Measurements from ENCODE around the gene RPS21. TPM values are rescaled to one million over a fixed set of nuclear protein-coding genes. Genes with fewer than 3 reads are reported as not detected.

RPS21 gene
- total and polyA plus RNA-seq, 2 experiments from 2014 or later: 639 to 1,039 TPM

- no peak overlapping the region for H2AFZ ChIP-seq
- H3K27me3 ChIP-seq (replicated peaks; ENCODE audit: insufficient read depth): no peaks in the 10 kb centered on the region
- no peaks in the 10 kb centered on the region for H3F3A ChIP-seq (ENCODE audit: insufficient read depth)
- in situ Hi-C loops (cut with MboI): no loop called here
- no peaks in the 10 kb centered on the region for H3K79me2 ChIP-seq (ENCODE audit: insufficient read depth)
- no peak overlapping the region for H3K4me2 ChIP-seq (ENCODE audit: unreplicated experiment)
- H3K4me3 ChIP-seq: no peak overlapping the region
- no peak overlapping the region for H3K27ac ChIP-seq
- no peaks in the 10 kb centered on the region for H3K9me2 ChIP-seq (ENCODE audit: insufficient read depth)
- TF ChIP-seq EZH2phosphoT487 (IDR thresholded peaks at IDR 0.05; ENCODE audit: insufficient read depth, low read depth) (no peak), EZH2 (IDR thresholded peaks at IDR 0.05; ENCODE audit: insufficient read depth, poor library complexity, severe bottlenecking) (no peak)
- DNase-seq: no peak
- WGBS, 2 experiments (ENCODE audit: low coverage in 1 of 2, low lambda C conversion rate in 2 of 2, missing lambda C conversion rate in 2 of 2): 60% methylated on average over 21 to 41 of the region's 43 CpGs
- H3K9ac ChIP-seq: no peak overlapping the region
- H3K4me1 ChIP-seq (ENCODE audit: insufficient read depth): no peaks in the 10 kb centered on the region
- no peaks in the 10 kb centered on the region for H3K36me3 ChIP-seq (ENCODE audit: low read depth)
- no peaks in the 10 kb centered on the region for H3K9me3 ChIP-seq (ENCODE audit: low read depth)
- H4K20me1 ChIP-seq (ENCODE audit: insufficient read depth): no peaks in the 10 kb centered on the region
These were observed 30.0 kb downstream of the RPS21 start for GRCh38 chr20:62416651-62417637.

- no peaks in the 10 kb centered on the region for H3K79me2 ChIP-seq (ENCODE audit: insufficient read depth)
- H3F3A ChIP-seq (ENCODE audit: insufficient read depth): no peaks in the 10 kb centered on the region
- no peak overlapping the region for H3K4me2 ChIP-seq (ENCODE audit: unreplicated experiment)
- no peaks in the 10 kb centered on the region for H3K9me2 ChIP-seq (ENCODE audit: insufficient read depth)
- H4K20me1 ChIP-seq (ENCODE audit: insufficient read depth): no peaks in the 10 kb centered on the region
- H3K4me3 ChIP-seq: no peak overlapping the region
- TF ChIP-seq EZH2phosphoT487 (IDR thresholded peaks at IDR 0.05; ENCODE audit: insufficient read depth, low read depth): no peak
- TF ChIP-seq EZH2 (IDR thresholded peaks at IDR 0.05; ENCODE audit: insufficient read depth, poor library complexity, severe bottlenecking): no peak
- no peak overlapping the region for H3K27ac ChIP-seq
- WGBS, 2 experiments (ENCODE audit: low coverage in 1 of 2, low lambda C conversion rate in 2 of 2, missing lambda C conversion rate in 2 of 2): 48 to 58% methylated on average over 21 to 25 of the region's 25 CpGs
- no peaks in the 10 kb centered on the region for H3K27me3 ChIP-seq (replicated peaks; ENCODE audit: insufficient read depth)
- H2AFZ ChIP-seq: no peak overlapping the region
- no peaks in the 10 kb centered on the region for H3K9me3 ChIP-seq (ENCODE audit: low read depth)
- DNase-seq: no peak
- no peaks in the 10 kb centered on the region for H3K36me3 ChIP-seq (ENCODE audit: low read depth)
- in situ Hi-C loops (cut with MboI): no loop called here
- no peak overlapping the region for H3K9ac ChIP-seq
- H3K4me1 ChIP-seq (ENCODE audit: insufficient read depth): no peaks in the 10 kb centered on the region
These were observed 31.2 kb downstream of the RPS21 start for GRCh38 chr20:62417981-62418708.

- H3K9ac ChIP-seq: no peak overlapping the region
- H3K4me3 ChIP-seq: no peak overlapping the region
- no peaks in the 10 kb centered on the region for H3K4me1 ChIP-seq (ENCODE audit: insufficient read depth)
- no peak overlapping the region for H3K27ac ChIP-seq
- H3K9me3 ChIP-seq (ENCODE audit: low read depth): no peaks in the 10 kb centered on the region
- WGBS, 2 experiments (ENCODE audit: low coverage in 1 of 2, low lambda C conversion rate in 2 of 2, missing lambda C conversion rate in 2 of 2): 64 to 74% methylated on average over 16 to 17 of the region's 19 CpGs
- no peaks in the 10 kb centered on the region for H3K79me2 ChIP-seq (ENCODE audit: insufficient read depth)
- H2AFZ ChIP-seq: no peak overlapping the region
- no peak for DNase-seq
- H3K36me3 ChIP-seq (ENCODE audit: low read depth): no peaks in the 10 kb centered on the region
- no peaks in the 10 kb centered on the region for H4K20me1 ChIP-seq (ENCODE audit: insufficient read depth)
- H3K27me3 ChIP-seq (replicated peaks; ENCODE audit: insufficient read depth): no peaks in the 10 kb centered on the region; the same call in 1 of the 2 replicates
- no peaks in the 10 kb centered on the region for H3F3A ChIP-seq (ENCODE audit: insufficient read depth)
- in situ Hi-C loops (cut with MboI): no loop called here
- no peak overlapping the region for H3K4me2 ChIP-seq (ENCODE audit: unreplicated experiment)
- no peaks in the 10 kb centered on the region for H3K9me2 ChIP-seq (ENCODE audit: insufficient read depth)
- no peak for TF ChIP-seq EZH2 (IDR thresholded peaks at IDR 0.05; ENCODE audit: insufficient read depth, poor library complexity, severe bottlenecking)
- TF ChIP-seq EZH2phosphoT487 (IDR thresholded peaks at IDR 0.05; ENCODE audit: insufficient read depth, low read depth): no peak
These were observed 32.0 kb downstream of the RPS21 start for GRCh38 chr20:62418709-62419487.

GRCh38 chr20:62419759-62420158 is 32.9 kb downstream of the RPS21 start:
- Histone ChIP-seq H3K9me2 (ENCODE audit: insufficient read depth) (no peaks in the 10 kb centered on the region), H3K9me3 (ENCODE audit: low read depth) (no peaks in the 10 kb centered on the region), H3K27me3 (replicated peaks; ENCODE audit: insufficient read depth) (no peaks in the 10 kb centered on the region; the same call in 1 of the 2 replicates), H4K20me1 (ENCODE audit: insufficient read depth) (no peaks in the 10 kb centered on the region), H3K27ac (no peak overlapping the region), H3K36me3 (ENCODE audit: low read depth) (no peaks in the 10 kb centered on the region), H3K4me1 (ENCODE audit: insufficient read depth) (no peaks in the 10 kb centered on the region), H3K9ac (no peak overlapping the region), H3K4me2 (ENCODE audit: unreplicated experiment) (no peak overlapping the region), H2AFZ (no peak overlapping the region), H3K4me3 (no peak overlapping the region), H3F3A (ENCODE audit: insufficient read depth) (no peaks in the 10 kb centered on the region), H3K79me2 (ENCODE audit: insufficient read depth) (no peaks in the 10 kb centered on the region)
- no peak for DNase-seq
- in situ Hi-C loops (cut with MboI): no loop called here
- WGBS, 2 experiments (ENCODE audit: low coverage in 1 of 2, low lambda C conversion rate in 2 of 2, missing lambda C conversion rate in 2 of 2): 34 to 36% methylated on average over 8 to 9 of the region's 9 CpGs
- no peak for TF ChIP-seq EZH2 (IDR thresholded peaks at IDR 0.05; ENCODE audit: insufficient read depth, poor library complexity, severe bottlenecking)
- no peak for TF ChIP-seq EZH2phosphoT487 (IDR thresholded peaks at IDR 0.05; ENCODE audit: insufficient read depth, low read depth)

Data from GM23248 (cell line).